C4-2B (cell line): ENCODE results near the gene ANKH.

Source experiments
- H3K27ac ChIP-seq: fragments of 450-650 bp; 2 replicates; pipeline ENCODE4 v1.5.1; 2017
- CTCF ChIP-seq: fragments of 450-650 bp; conservative IDR thresholded peaks from 2 replicates; pipeline ENCODE4 v1.5.1; 2017; ENCODE audit warnings: mild to moderate bottlenecking
- ZFX ChIP-seq: fragments of 450-650 bp; IDR thresholded peaks from 2 replicates; pipeline ENCODE4 v1.6.1; 2017

The ANKH gene

GRCh38 chr5:14794583-14795230 is 76.9 kb downstream of the ANKH start:
- TF ChIP-seq ZFX (no peak), CTCF (no peak)
- H3K27ac ChIP-seq = no peak overlapping the region

DNA sequence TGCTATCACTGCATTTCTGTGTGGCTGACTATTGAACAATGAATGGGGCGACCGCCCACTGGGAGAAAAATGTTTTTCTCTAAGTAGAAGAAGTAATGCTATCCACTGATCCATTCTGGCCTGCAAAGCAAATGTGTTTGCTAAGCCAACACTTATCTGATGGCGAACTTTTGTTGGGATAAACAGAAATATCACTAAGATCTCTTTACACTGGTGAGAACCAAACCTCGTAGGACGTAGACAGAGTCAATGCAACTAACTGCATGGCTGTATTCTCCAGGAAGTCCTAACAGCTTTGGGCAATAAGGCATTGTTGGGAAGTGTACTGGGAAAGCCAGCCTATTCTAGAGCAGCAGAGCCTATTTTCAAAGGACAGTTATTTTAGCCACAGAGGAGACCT is 77.7 kb downstream of the ANKH start:
- peak overlapping the region; percentile 7; the same call in 1 of the 2 replicates for H3K27ac ChIP-seq

DNA sequence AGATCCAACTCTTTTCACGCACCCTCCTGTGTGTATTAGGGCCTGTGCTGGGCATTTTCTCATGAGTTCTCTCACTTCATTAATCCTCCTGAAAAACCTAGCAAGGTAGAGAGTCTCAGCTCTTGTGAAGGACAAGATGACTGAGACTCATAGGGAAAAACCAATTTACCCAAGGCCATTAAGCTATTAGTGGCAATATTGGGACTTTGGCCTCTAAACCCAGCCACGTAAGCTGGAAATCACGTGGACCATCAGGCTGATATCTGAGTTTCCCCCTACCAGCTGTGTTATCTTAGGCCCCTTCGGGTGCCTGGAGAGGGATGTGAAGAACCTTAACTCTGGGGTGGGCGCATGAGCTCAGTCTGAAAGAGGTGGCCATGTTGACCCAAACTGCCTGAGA is 80.7 kb downstream of the ANKH start:
- no peak for TF ChIP-seq ZFX
- TF ChIP-seq CTCF = no peak
- H3K27ac ChIP-seq = no peak overlapping the region

More for the DNA sequence above, 77.7 kb downstream of the ANKH start:
- no peak for TF ChIP-seq ZFX
- TF ChIP-seq CTCF = no peak

DNA sequence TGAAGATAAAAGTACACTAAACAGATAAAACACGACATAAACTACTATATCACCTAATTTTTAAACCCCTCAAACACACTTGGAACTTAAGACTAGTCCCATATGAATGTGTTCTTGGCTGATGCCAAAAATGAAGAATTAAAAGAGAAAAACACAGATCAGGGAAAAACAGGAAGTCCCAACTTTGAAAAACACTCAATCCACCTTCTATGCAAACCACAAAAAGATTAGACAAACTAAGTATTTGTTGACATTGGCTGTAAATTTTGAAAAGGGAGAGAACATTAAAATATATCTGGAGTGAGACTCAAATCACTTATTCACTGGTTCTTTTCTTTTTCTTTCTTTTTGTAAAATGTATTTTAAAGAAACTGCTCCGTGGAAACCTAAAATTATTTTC is 81.4 kb downstream of the ANKH start:
- no peak for TF ChIP-seq ZFX
- no peak for TF ChIP-seq CTCF
- H3K27ac ChIP-seq = no peak overlapping the region

DNA sequence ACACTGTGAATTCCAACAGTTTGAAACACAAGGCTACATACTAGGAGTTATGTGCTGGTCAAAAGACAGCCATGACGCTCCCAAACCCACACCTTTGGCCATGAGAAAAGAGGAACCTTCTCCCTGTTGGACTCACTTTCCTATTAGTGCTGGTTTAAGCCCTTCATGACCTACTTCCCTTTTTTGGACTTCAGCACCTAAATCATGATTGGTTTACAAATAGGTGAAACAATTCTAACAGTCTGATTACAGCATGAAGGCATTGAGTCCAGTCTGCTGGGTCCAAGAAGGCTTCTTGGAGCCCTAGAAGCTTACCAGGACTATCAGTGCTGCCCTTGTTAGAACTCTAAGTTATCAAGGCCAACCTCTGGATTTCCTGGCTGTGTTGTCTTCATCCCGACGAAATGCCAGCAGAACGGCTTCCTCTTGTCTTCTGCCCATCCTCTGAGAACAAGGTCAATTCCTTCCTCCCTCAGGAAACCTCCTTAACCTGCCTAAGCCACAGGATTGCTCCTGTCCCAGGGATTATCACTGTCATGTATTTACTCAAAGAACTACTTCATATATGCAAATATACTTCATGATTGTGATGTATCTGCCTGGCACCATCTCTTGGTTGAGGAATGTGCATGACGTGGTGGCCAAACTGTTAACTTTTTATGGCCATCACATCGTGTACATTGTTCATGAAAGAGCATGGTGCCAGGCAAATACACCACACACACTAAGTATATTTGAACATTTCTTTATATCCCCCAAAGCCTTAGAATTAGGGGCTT is 83.6 kb downstream of the ANKH start:
- no peak overlapping the region; the same call in 1 of the 2 replicates for H3K27ac ChIP-seq
- TF ChIP-seq CTCF = no peak
- TF ChIP-seq ZFX = no peak

DNA sequence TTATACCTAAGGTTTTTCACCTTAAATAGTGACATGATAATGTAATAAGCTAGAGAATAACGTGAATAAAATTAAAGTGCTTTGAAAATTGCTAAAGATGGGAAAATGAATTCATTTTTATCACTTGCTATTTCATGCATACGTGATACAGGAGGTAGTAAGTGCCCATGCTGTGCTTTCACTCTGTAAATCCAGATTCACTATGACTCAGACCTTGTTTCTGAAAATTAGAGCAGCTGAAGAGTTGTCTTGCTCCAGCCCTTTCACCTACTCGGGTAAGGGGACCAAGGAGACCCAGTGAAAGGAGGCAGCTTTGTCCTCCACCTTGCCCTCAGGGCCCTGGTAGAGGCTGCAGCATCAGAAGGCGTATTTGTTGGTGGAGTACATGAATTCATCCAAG is 87.9 kb downstream of the ANKH start:
- TF ChIP-seq CTCF = no peak
- TF ChIP-seq ZFX = no peak
- no peak overlapping the region for H3K27ac ChIP-seq

DNA sequence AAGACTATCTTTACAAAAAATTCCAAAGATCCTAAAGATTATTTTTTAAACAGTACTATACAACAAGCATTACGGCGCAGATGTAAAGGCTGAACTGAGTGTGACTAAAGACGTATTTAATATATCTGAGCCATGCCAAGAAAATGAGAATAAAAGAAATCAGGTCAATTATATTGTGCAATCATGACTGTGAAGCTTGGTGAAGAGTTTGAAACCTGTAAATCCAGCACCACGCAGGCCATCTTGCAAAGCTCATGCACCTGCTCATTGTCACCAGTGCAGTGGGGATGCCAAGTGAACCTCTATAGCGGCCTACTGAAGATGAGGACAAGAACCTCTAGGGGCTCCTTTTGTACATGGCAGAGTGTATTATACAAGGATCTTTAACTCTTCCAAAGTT is 89.0 kb downstream of the ANKH start:
- no peak overlapping the region for H3K27ac ChIP-seq
- TF ChIP-seq CTCF (no peak), ZFX (no peak)
